Gastrocnemius medialis (tissue), 4 donors: ENCODE results near the gene FAM89A. TPM values are rescaled to one million over a fixed set of nuclear protein-coding genes. Genes with fewer than 3 reads are reported as not detected.
"Not testable (repeated sequence)": the region's sequence is repeated elsewhere in the genome, so short reads cannot be mapped to it uniquely, and the experiment has no call there.

Experiments
- ATAC-seq, 2 donors: fragments of 150-250 bp; one replicate each; pipeline ENCODE4 v1.9.1; 2016
- DNase-seq, 2 donors: peaks; one replicate each; pipeline ENCODE4 v3.0.0-alpha.2; 2019
- H3K27ac ChIP-seq, 4 donors: fragments of 200-600 bp; sonication (generic); 1 replicate in 1 of 4; 2 replicates in 3 of 4; pipeline ENCODE4 v1.5.1; 2016 to 2018; ENCODE audit warnings: mild to moderate bottlenecking in 2 of 4, moderate library complexity in 1 of 4
- H3K27me3 ChIP-seq, 3 donors: fragments of 200-600 bp; sonication (generic) in 2 of 3; 1 replicate in 1 of 3; 2 replicates in 2 of 3; pipeline versions ENCODE4 v1.5.1 to v1.6.0; 2016 to 2019; ENCODE audit warnings: mild to moderate bottlenecking in 1 of 3, moderate library complexity in 1 of 3
- H3K36me3 ChIP-seq, 2 donors: fragments of 200-600 bp; sonication (generic) in 1 of 2; one replicate each; pipeline ENCODE4 v1.5.1; 2017 to 2018
- H3K4me1 ChIP-seq, 2 donors: fragments of 200-600 bp; sonication (generic) in 1 of 2; one replicate each; pipeline ENCODE4 v1.5.1; 2016 to 2017; ENCODE audit warnings: mild to moderate bottlenecking in 2 of 2
- H3K4me3 ChIP-seq, 4 donors: fragments of 200-600 bp; sonication (generic) in 3 of 4; 1 replicate in 1 of 4; 2 replicates in 3 of 4; pipeline ENCODE4 v1.5.1; 2016 to 2019; ENCODE audit warnings: mild to moderate bottlenecking in 2 of 4
- H3K9me3 ChIP-seq, 3 donors: fragments of 200-600 bp; sonication (generic) in 2 of 3; 1 replicate in 1 of 3; 2 replicates in 2 of 3; pipeline ENCODE4 v1.5.1; 2016 to 2019
- POLR2A ChIP-seq, 2 donors: fragments of 450-650 bp; IDR thresholded peaks; one replicate each; pipeline ENCODE4 v1.6.1; 2017; ENCODE audit warnings: antibody characterized with exemption in 2 of 2, mild to moderate bottlenecking in 2 of 2, moderate library complexity in 2 of 2
- in situ Hi-C, 4 donors: fragments of 200-750 bp; cut with MboI; loops; one replicate each; pipeline versions ENCODE4 v1.15.0 to v1.8.0; 2017; ENCODE audit warnings: low sequenced_read_pairs in 4 of 4
- intact Hi-C: fragments of 100-400 bp; cut with DNase I; formaldehyde crosslinking; loops from one replicate; pipeline ENCODE4 v1.15.1; 2023; ENCODE audit warnings: low total_unique reads
- total RNA-seq, 4 donors: library from RNA; depleted of rRNA; stranded (reverse); fragments of >200 nt; gene quantifications; one replicate each; pipeline versions ENCODE4 v1.1.0 to v1.2.3, GENCODE V29; 2016
- TF ChIP-seq, protein P1 (sequence below), 5 experiments: fragments of 450-650 bp in 3 of 5; fragments of 200-600 bp in 2 of 5; sonication (generic) in 2 of 5; IDR thresholded peaks in 4 of 5; conservative IDR thresholded peaks in 1 of 5; 1 replicate in 4 of 5; 2 replicates in 1 of 5; pipeline ENCODE4 v1.5.1; 2016 to 2019; ENCODE audit warnings: antibody characterized with exemption in 5 of 5, mild to moderate bottlenecking in 3 of 5, moderate library complexity in 3 of 5

The FAM89A gene
- total RNA-seq, 4 donors from 2014 or later = 2.1 to 8.6 (median 5.3) TPM

GRCh38 chr1:231046730-231047395 lies 6.8 kb upstream of the FAM89A start:
- DNase-seq (no peak), ATAC-seq (no peak)
- intact Hi-C loops (no loop called here), in situ Hi-C loops (no loop called here)
- Histone ChIP-seq H3K9me3 (no peaks in the 10 kb centered on the region), H3K27ac (no peak overlapping the region), H3K36me3 (no peaks in the 10 kb centered on the region), H3K27me3 (peaks cover 0 to 11% (median 0%) of the 10 kb centered on the region in 3 donors), H3K4me1 (no peaks in the 10 kb centered on the region), H3K4me3 (no peak overlapping the region)
- no peak for TF ChIP-seq POLR2A (IDR thresholded peaks at IDR 0.05)
- TF ChIP-seq, protein P1, sequence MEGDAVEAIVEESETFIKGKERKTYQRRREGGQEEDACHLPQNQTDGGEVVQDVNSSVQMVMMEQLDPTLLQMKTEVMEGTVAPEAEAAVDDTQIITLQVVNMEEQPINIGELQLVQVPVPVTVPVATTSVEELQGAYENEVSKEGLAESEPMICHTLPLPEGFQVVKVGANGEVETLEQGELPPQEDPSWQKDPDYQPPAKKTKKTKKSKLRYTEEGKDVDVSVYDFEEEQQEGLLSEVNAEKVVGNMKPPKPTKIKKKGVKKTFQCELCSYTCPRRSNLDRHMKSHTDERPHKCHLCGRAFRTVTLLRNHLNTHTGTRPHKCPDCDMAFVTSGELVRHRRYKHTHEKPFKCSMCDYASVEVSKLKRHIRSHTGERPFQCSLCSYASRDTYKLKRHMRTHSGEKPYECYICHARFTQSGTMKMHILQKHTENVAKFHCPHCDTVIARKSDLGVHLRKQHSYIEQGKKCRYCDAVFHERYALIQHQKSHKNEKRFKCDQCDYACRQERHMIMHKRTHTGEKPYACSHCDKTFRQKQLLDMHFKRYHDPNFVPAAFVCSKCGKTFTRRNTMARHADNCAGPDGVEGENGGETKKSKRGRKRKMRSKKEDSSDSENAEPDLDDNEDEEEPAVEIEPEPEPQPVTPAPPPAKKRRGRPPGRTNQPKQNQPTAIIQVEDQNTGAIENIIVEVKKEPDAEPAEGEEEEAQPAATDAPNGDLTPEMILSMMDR (IDR thresholded peaks at IDR 0.05 in 4 of 5, conservative IDR thresholded peaks at IDR 0.05 in 1 of 5) = no peak

- peaks cover 0 to 14% (median 0%) of the 10 kb centered on the region in 3 donors for H3K27me3 ChIP-seq
- intact Hi-C loops, DNase-seq: not testable (repeated sequence)
These were observed 6.1 kb upstream of the FAM89A start for GRCh38 chr1:231045921-231046729.

DNA sequence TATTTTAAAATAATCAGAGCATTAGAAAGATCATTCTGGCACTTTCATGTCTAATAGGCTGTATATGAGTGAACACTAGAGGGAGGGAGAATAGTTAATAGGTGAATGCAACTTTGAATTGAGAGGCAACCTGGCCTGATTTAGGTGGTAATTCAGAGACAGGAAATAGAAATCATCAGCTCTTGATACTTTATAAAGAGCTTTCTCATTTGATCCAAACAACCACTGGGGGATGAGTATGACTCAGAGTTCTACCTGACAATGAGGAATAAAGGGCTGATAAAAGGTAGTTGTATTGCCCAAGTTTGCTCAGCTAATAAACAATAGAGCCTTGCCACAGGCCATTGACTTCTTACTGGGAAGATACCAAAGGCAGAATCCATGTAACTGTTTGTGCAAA lies 5.2 kb upstream of the FAM89A start:
- intact Hi-C loops = no loop called here
- no peak for ATAC-seq

More at GRCh38 chr1:231045921-231046729, 6.1 kb upstream of the FAM89A start:
- in situ Hi-C loops, H3K36me3 ChIP-seq, H3K9me3 ChIP-seq, H3K4me3 ChIP-seq, ATAC-seq, H3K4me1 ChIP-seq, H3K27ac ChIP-seq: not testable (repeated sequence)

GRCh38 chr1:231044588-231044987 lies 4.5 kb upstream of the FAM89A start:
- in situ Hi-C loops (no loop called here), intact Hi-C loops (no loop called here)
- no peaks in the 10 kb centered on the region for H3K9me3 ChIP-seq
- ATAC-seq (no peak), DNase-seq (no peak)
- no peaks in the 10 kb centered on the region for H3K36me3 ChIP-seq
- H3K4me3 ChIP-seq = no peak overlapping the region
- no peak overlapping the region for H3K27ac ChIP-seq
- peaks cover 3 to 8% of the 10 kb centered on the region in 2 donors for H3K4me1 ChIP-seq
- TF ChIP-seq, protein P1 (IDR thresholded peaks at IDR 0.05 in 4 of 5, conservative IDR thresholded peaks at IDR 0.05 in 1 of 5) = no peak
- TF ChIP-seq POLR2A (IDR thresholded peaks at IDR 0.05) = no peak
- peaks cover under 1 to 24% (median 4%) of the 10 kb centered on the region in 3 donors for H3K27me3 ChIP-seq

More for the DNA sequence above, 5.2 kb upstream of the FAM89A start:
- Histone ChIP-seq H3K9me3 (no peaks in the 10 kb centered on the region), H3K36me3 (no peaks in the 10 kb centered on the region), H3K27me3 (peaks cover 0 to 21% (median 0%) of the 10 kb centered on the region in 3 donors), H3K27ac (no peak overlapping the region), H3K4me1 (peaks cover 3 to 7% of the 10 kb centered on the region in 2 donors), H3K4me3 (no peak overlapping the region)
- TF ChIP-seq, protein P1 (IDR thresholded peaks at IDR 0.05 in 4 of 5, conservative IDR thresholded peaks at IDR 0.05 in 1 of 5) = no peak
- TF ChIP-seq POLR2A (IDR thresholded peaks at IDR 0.05) = no peak
- in situ Hi-C loops = no loop called here
- DNase-seq = no peak

DNA sequence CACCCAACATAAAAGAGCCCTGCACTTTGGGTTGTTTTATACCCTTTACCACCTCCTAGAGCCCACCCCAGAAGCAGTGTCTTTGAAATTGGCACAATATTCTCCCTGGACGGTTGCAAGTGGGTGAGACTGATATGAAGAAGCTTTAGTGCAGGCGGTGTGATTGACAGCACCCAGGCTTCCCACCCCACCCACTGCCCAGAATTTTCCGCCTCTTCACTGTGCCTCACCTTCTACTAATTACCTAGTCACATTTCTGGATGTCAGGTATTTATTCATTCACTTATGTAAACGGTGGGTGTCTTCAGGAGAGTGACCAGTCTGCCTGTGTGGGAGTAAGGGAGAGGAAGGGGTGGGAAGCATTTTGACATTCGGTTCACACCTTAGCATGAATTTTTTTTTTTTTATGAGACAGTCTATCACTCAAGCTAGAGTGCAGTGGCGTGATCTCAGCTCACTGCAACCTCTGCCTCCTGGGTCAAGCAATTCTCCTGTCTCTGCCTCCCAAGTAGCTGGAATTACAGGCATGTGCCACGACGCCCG lies 1.7 kb upstream of the FAM89A start:
- in situ Hi-C loops = no loop called here
- intact Hi-C loops = no loop called here
- no peaks in the 10 kb centered on the region for H3K9me3 ChIP-seq
- no peaks in the 10 kb centered on the region for H3K36me3 ChIP-seq
- no peak overlapping the region for H3K4me3 ChIP-seq
- no peak overlapping the region for H3K27ac ChIP-seq
- ATAC-seq (no peak), DNase-seq (no peak)
- H3K4me1 ChIP-seq = peaks cover 8% of the 10 kb centered on the region in 2 donors
- TF ChIP-seq POLR2A (IDR thresholded peaks at IDR 0.05) = no peak
- TF ChIP-seq, protein P1 (IDR thresholded peaks at IDR 0.05 in 4 of 5, conservative IDR thresholded peaks at IDR 0.05 in 1 of 5) = no peak
- H3K27me3 ChIP-seq = peaks cover 12 to 46% (median 19%) of the 10 kb centered on the region in 3 donors
